ENCODE results near the gene MRPS11. TPM values are rescaled to one million over a fixed set of nuclear protein-coding genes. Genes with fewer than 3 reads are reported as not detected.

The MRPS11 gene
- polyA plus RNA-seq, 2 of the 4 experiments (the other 2 are of a cell fraction), result 99.0 to 122 TPM

- DNase-seq (ENCODE audit: low read depth in 1 of 2, low spot score in 1 of 2) (no peak), ATAC-seq (peak in 1 of 2 experiments; percentile 57; a peak in 4 of 6 replicates), FAIRE-seq (no peak)
- no peak overlapping the region for H3K4me3 ChIP-seq
- no peaks in the 10 kb centered on the region for H3K4me1 ChIP-seq
- 84% methylated on average over 4 of the region's 4 CpGs for WGBS (ENCODE audit: missing lambda C conversion rate)
- H3K4me2 ChIP-seq, result no peak overlapping the region
- CTCF ChIA-PET, result interaction anchor here (0.6 to 3.6 kb wide), 6 partner anchors 13 to 345 kb away, joined by 3 to 13 read pairs (median 6); no protein-coding TSS in a partner anchor
- no peaks in the 10 kb centered on the region for H3K9me3 ChIP-seq
- POLR2A ChIA-PET, result no interaction called here
- TF ChIP-seq RAD21 (conservative IDR thresholded peaks at IDR 0.05 in 1 of 2, IDR thresholded peaks at IDR 0.05 in 1 of 2) (no peak), SREBF2 (IDR thresholded peaks at IDR 0.05) (no peak), PHF8 (IDR thresholded peaks at IDR 0.05; ENCODE audit: borderline replicate concordance, low read depth) (no peak), REST (IDR thresholded peaks at IDR 0.05) (peak; percentile 31; the same call in 1 of the 2 replicates), TFCP2L1 (CRISPR knock-in tag; IDR thresholded peaks at IDR 0.05) (no peak)
- H3K27ac ChIP-seq, result no peak overlapping the region
Measured at GRCh38 chr15:88489321-88489720, 21.8 kb downstream of the MRPS11 start.

GRCh38 chr15:88490036-88490435 is 22.5 kb downstream of the MRPS11 start:
- CTCF ChIA-PET, result interaction anchor here (1.9 to 3.6 kb wide), 4 partner anchors 13 to 344 kb away, joined by 4 to 13 read pairs (median 8); no protein-coding TSS in a partner anchor

GRCh38 chr15:88491158-88491557 is 23.6 kb downstream of the MRPS11 start:
- Histone ChIP-seq H3K9me3 (no peaks in the 10 kb centered on the region), H3K4me1 (no peaks in the 10 kb centered on the region), H3K27ac (no peak overlapping the region), H3K4me2 (no peak overlapping the region), H3K4me3 (no peak overlapping the region)
- DNase-seq (ENCODE audit: low read depth in 1 of 2, low spot score in 1 of 2) (no peak), ATAC-seq (no peak), FAIRE-seq (no peak)
- POLR2A ChIA-PET, result interaction anchor here (1.1 kb wide), 1 partner anchor 24 kb away, joined by 3 read pairs; the partner anchor contains the start of genes MRPL46 and MRPS11
- WGBS (ENCODE audit: missing lambda C conversion rate), result 73% methylated on average over 10 of the region's 10 CpGs
- TF ChIP-seq SMC3 (IDR thresholded peaks at IDR 0.05) (no peak), RAD21 (conservative IDR thresholded peaks at IDR 0.05 in 1 of 2, IDR thresholded peaks at IDR 0.05 in 1 of 2) (no peak), MAX (IDR thresholded peaks at IDR 0.05) (no peak), EP300 (IDR thresholded peaks at IDR 0.05) (no peak), CEBPB (IDR thresholded peaks at IDR 0.05) (no peak), TFCP2L1 (CRISPR knock-in tag; IDR thresholded peaks at IDR 0.05) (no peak), ZFP36 (IDR thresholded peaks at IDR 0.05; ENCODE audit: borderline replicate concordance, partially characterized antibody) (no peak), FOXS1 (CRISPR knock-in tag; IDR thresholded peaks at IDR 0.05) (no peak), ZNF302 (CRISPR knock-in tag; IDR thresholded peaks at IDR 0.05) (no peak), HEYL (CRISPR knock-in tag; IDR thresholded peaks at IDR 0.05) (no peak), HDAC2 (IDR thresholded peaks at IDR 0.05) (no peak)
- CTCF ChIA-PET, result interaction anchor here (3.6 kb wide), 1 partner anchor 17 kb away, joined by 13 read pairs; no protein-coding TSS in a partner anchor

More at GRCh38 chr15:88490036-88490435, 22.5 kb downstream of the MRPS11 start:
- no peak for ATAC-seq
- no peak for DNase-seq (ENCODE audit: low read depth in 1 of 2, low spot score in 1 of 2)
- Histone ChIP-seq H3K4me2 (no peak overlapping the region), H3K4me1 (no peaks in the 10 kb centered on the region), H3K27ac (no peak overlapping the region), H3K9me3 (no peaks in the 10 kb centered on the region), H3K4me3 (no peak overlapping the region)
- TF ChIP-seq KDM5A (IDR thresholded peaks at IDR 0.05), result no peak
- no peak for TF ChIP-seq SREBF2 (IDR thresholded peaks at IDR 0.05)
- no peak for TF ChIP-seq RNF2 (IDR thresholded peaks at IDR 0.05; ENCODE audit: borderline replicate concordance, low read depth)
- TF ChIP-seq HMGXB4 (CRISPR knock-in tag; IDR thresholded peaks at IDR 0.05; ENCODE audit: borderline replicate concordance), result no peak
- no peak for TF ChIP-seq MAFK (IDR thresholded peaks at IDR 0.05; ENCODE audit: partially characterized antibody)
- TF ChIP-seq CHD2 (IDR thresholded peaks at IDR 0.05; ENCODE audit: low read length, partially characterized antibody), result no peak
- no peak for TF ChIP-seq ZSCAN20 (CRISPR knock-in tag; IDR thresholded peaks at IDR 0.05)
- no peak for TF ChIP-seq TFCP2L1 (CRISPR knock-in tag; IDR thresholded peaks at IDR 0.05)
- TF ChIP-seq SMC3 (IDR thresholded peaks at IDR 0.05), result no peak
- TF ChIP-seq ZC3H11A (IDR thresholded peaks at IDR 0.05), result no peak
- TF ChIP-seq KDM1A (IDR thresholded peaks at IDR 0.05; ENCODE audit: low read depth), result no peak
- no peak for TF ChIP-seq NFE2L2 (conservative IDR thresholded peaks at IDR 0.05; ENCODE audit: low read length)
- TF ChIP-seq POLR2AphosphoS2 (conservative IDR thresholded peaks at IDR 0.05; ENCODE audit: low read length), result no peak
- TF ChIP-seq HES2 (IDR thresholded peaks at IDR 0.05), result no peak
- TF ChIP-seq MYC (IDR thresholded peaks at IDR 0.05; ENCODE audit: borderline replicate concordance, low read length), result no peak
- POLR2A ChIA-PET, result no interaction called here
- FAIRE-seq, result no peak
- 51% methylated on average over 3 of the region's 3 CpGs for WGBS (ENCODE audit: missing lambda C conversion rate)

Data from A549 (cell line).